ENCODE data around the gene VPS39.
"Not testable (repeated sequence)": the region's sequence is repeated elsewhere in the genome, so short reads cannot be mapped to it uniquely, and the experiment has no call there.

VPS39 gene, protein sequence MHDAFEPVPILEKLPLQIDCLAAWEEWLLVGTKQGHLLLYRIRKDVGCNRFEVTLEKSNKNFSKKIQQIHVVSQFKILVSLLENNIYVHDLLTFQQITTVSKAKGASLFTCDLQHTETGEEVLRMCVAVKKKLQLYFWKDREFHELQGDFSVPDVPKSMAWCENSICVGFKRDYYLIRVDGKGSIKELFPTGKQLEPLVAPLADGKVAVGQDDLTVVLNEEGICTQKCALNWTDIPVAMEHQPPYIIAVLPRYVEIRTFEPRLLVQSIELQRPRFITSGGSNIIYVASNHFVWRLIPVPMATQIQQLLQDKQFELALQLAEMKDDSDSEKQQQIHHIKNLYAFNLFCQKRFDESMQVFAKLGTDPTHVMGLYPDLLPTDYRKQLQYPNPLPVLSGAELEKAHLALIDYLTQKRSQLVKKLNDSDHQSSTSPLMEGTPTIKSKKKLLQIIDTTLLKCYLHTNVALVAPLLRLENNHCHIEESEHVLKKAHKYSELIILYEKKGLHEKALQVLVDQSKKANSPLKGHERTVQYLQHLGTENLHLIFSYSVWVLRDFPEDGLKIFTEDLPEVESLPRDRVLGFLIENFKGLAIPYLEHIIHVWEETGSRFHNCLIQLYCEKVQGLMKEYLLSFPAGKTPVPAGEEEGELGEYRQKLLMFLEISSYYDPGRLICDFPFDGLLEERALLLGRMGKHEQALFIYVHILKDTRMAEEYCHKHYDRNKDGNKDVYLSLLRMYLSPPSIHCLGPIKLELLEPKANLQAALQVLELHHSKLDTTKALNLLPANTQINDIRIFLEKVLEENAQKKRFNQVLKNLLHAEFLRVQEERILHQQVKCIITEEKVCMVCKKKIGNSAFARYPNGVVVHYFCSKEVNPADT

DNA sequence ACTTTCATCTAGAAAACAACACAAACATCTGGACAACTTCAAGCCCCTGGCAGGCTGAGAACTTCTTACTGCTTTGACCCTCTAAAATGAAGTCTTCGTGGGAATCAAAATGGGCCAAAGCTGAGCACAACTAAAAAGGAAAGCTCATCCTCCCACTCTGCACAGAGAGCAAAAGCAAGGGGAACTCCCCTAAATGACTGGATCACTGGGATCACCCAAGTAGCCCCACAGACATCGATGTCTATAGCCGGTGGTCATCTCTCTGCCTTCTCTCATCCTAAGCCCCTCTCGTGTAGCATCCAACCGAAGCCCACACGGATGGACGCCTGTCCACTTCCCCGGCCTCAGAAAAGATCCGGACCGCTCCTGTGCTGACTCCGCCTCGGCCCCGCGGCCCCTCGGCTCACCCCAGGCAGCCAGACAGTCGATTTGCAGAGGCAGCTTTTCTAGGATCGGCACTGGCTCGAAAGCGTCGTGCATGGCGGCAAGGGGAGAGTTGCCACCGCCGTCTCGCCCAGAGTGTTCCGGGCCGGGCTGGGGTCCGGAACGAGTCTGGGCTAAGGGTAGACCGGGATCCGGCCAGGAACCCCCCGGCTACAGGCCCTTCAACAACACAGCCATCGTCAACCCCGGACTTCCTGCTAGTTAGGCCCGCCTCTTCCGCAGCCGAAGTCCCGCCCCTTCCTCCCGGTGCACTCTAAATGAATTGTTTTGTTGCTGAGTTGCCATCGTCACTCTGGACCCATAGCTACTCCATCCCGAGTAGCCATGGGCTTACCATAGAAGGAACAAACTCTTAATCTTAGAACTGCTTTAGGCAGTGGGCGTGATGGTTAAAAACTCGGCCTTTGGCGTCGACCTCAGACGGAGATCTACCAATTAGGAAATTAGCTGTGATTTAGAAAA is at the start of gene VPS39:
Gene VPS39 (minus strand): TSS at position 631 of the 906 bp plus-strand sequence. CDS start 151 bp downstream, at position 480.
- DNase-seq, result peak; percentile 83 to 86

DNA sequence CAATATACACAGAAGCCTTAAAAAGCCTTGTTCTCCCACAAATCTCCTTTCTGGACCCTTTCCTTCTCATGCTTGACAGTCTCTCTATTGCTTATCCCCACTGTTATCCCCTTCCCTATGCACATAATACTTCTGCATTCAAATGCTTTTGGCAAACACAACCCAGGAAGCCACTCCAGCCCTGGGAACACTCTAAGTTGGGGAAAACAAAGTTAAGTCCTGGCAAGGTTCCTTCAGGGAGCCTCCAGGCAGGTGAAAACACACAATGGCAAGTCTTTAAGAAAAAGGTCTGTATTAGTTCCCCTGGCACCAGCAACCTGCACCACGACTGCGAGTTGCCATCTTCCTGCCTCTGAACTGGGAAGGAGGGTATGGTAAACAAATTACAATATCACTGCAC is 45.2 kb upstream of the VPS39 start:
- DNase-seq, result no peak

DNA sequence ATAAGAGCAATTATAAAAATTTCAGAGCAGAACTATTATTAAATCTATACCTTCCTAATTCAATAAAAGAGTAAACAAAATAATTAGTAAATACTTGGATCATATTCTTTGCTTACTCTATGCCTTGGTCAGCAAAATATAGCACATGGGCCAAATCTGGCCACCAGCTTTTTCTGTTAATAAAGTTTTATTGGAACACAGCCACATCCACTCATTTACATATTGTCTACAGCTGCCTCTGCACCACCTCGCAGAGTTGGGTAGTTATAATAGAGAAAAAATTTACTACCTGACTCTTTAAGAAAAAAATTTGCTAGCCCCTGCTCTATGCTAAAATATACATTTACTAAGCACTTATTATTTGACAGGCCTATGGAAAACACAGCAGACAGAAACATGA is 32.7 kb upstream of the VPS39 start:
- DNase-seq, result no peak

DNA sequence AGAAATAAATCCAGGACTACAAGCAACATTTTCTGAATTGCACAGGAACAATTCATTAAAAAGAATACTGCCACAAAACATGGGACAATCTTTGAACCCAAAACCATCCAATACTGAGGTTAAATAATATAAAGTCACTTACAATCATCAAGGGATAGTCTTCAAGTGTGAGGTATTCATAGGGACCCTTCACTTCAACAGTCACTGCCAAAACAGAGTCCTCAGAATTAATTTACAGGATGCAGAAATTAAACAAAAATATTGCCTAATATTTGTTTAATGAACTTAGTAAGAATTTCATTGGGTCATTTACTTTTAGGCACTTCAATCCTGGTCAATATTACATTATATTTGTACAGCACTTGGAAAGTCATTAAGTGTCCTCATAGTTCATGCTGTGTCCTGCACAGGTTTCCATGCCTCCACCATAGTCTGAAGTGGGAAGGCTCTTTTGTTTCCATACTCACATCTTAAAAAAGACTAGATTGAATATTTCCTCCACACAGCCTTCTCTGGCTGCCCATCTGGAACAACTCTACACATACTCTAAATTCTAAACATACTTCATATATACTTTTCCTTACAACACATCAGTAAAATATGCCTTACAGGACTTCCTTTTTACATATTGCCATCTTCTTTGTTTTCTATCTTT is 31.6 kb upstream of the VPS39 start:
- no peak for DNase-seq

DNA sequence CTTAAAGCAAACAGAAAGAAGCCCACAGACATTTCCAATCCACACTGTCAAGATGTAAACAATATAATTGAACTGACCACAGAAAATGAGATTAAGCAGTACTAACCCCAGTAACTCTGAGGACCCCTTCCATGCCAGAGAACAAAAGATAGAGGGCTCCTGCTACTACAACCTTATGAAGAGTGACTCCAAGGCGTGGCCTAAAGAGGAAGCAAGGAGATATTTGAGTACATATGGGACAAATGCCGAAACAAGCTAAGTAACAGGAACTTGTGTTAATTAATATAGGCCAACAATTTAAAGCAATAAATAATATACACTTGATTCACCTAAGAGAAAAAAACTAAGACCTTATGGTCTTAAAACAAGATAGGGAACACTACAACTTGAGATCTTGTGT is 25.0 kb upstream of the VPS39 start:
- no peak for DNase-seq

DNA sequence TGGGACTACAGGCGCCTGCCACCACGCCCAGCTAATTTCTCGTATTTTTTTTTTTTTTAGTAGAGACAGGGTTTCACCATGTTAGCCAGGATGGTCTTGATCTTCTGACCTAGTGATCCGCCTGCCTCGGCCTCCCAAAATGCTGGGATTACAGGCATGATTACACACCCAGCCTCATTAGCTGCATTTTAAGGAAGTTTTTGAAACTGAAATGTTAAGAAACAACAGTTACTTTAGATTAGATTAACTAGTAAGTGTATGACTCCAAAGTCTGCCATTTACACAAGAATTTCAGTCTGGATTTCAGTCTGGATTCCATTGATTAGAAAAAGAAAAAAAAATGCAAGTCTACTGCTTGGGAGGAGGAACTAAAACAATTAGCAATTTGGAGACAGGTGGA is 24.5 kb upstream of the VPS39 start:
- no peak for DNase-seq

DNA sequence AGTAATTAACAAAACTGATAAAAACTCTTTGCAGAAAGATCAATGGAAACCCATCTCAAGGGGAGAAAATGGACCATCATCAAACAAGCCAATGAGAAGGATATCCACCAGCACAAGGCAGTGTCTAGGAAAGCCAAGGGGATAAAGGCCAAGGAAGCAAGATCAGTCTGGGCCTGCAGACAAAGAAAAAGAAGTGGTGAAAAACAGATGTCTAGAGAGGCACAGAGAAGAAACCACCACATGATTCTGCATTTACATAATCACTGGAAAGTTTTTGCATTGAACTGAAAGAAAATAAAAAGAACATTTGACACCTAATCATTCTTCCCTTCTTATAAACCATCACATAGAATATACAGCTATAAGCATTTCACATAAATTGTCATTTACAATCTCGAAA is 23.0 kb upstream of the VPS39 start:
- no peak for DNase-seq

DNA sequence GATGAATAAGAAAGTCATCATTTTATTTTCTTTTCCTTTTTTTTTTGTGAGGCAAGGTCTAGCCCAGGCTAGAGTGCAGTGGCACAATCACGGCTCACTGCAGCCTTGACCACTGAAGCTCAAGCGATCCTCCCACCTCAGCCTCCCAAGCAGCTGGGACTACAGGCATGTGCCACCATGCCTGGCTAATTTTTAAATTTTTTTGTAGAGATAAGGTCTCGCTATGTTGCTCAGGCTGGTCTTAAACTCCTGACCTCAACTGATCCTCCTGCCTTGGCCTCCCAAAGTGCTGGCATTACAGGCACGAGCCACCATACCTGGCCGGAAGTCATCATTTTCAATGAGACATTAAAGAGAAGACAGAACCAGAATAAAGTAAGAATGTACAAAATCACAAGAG is 20.9 kb upstream of the VPS39 start:
- not testable (repeated sequence) for DNase-seq

DNA sequence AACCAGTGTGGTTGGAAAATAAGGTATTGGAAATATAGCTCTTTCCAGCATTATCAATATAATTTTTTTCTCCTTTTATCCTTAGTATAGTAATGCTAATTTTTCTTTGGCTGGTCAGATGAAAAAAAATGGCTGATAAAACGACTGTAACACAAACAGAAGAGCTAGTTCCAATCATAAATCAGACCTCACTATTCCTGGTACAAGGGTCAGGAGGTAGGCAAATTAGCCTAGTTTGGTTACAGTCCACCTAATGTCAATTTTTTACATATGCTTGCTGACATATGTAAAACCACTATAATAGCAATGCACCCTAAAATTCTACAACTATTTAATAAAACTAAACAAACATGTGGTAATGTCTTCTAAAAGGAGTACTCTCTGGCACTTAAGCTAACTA is 19.9 kb upstream of the VPS39 start:
- DNase-seq, result no peak

DNA sequence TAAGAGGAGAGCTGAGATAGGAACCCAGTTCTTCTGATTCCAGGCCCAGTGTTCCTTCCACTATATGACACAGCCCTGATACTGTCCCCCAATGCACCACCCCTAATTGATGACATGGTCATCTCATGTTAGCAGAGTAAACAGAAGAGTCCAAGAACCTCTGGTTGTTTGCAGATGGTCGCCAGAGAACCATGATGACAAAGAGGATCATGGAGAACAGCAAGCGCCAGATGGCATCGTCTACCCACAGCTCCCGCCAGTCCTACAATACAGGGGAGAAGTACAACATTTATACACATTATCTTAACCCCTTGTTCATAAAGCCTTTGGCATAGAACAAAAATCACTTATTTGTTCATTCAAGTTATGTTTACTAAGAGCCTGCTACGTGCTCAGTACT is 18.5 kb upstream of the VPS39 start:
- DNase-seq, result no peak

DNA sequence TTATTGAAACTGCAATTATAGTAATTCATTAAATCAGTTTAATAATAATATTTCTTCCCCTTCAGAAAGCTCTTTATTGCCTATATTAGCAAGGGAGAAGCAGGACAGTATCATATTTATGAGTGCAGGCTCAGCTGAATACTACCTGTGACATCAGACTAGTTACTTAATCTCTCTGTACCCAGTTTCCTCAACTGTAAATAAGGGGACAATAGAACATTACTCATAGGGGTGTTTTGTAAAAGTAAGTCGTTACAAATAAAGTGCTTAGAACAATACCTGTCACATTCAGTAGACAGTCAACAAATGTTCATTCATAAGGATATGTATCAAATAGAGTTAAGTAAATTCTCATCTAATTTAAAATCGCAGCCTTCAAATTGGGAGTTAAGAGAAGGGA is 12.1 kb upstream of the VPS39 start:
- DNase-seq, result no peak

DNA sequence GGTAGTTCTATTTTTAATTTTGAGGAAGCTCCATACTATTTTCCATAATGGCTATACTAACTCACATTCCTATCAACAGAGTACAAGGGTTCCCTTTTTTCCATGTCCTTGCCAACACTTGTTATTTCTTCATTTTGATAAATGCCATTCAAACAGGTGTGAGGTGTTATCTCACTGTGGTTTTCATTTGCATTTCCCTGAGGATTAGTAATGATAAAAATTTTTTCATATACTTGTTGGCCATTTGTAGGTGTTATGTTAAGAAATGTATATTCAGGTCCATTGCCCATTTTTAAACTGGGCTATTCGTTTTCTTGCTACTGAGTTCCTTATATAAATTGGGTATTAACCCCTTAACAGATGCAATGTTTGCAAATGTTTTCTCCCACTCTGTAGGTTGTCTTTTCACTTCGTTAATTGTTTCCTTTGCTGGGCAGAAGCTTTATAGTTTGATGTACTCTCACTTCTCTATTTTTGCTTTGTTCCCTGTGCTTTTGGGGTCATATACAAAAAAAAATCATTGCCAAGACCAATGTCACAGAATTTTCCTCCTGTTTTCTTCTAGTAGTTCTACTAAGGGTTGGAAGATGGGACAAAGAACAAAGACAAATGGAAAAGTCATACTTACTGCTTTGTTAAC is 11.0 kb upstream of the VPS39 start:
- no peak for DNase-seq

DNA sequence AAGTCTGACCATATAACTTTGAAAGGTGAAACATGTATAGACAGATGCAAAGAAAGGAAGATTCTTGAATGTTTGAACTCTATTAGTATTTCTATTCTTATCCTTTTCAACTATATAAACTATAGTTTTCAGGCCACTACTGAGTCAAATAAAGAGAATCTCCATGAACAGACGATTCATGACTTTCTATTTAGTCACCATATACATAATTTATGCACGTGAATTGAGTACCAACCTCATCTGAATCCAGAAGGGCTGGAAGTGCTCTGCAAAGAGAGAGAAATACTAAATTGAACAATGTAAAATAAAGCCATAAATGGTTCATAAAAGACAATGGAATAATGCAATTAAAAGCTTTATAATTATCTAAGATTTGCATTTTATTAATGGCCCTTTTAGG is 9.5 kb upstream of the VPS39 start:
- no peak for DNase-seq

DNA sequence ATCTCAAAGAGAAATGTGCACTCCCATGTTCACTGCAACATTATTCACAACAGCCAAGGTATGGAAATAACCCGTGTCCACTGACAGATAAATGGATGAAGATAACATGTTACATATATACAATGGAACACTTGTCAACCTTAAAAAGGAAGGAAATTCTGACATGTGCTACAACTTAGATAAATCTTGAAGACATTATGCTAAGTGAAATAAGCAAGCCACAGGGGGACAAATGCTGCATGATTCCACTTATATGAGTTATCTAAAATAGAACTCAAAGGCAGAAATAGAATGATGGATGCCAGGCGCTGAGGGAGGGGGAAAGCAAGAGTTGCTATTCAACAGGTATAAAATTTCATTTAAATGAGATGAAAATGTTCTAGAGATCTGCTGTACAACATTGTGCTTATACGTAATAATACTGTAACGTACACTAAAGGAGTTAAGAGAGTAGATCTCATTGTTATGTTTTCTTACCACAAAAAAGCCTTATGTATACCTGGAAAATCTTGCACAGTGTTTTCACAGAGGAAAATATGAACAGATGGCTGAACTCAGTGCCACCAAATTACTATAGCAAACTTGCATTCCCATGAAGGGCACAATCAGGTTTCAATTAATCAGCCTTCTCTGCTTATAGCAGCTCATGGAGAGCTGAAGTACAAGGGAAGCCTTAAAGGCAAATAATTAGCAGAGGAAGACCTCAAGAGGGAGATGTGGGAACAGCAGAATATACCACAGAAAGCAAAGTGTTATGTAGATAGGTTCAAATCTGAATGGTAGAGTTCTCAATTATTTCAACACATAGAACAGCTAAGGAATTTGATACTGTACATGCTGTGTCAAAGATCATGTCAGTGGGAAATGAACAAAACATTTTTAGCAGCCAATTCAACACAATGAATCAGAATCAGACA is 8.1 kb upstream of the VPS39 start:
- no peak for DNase-seq

DNA sequence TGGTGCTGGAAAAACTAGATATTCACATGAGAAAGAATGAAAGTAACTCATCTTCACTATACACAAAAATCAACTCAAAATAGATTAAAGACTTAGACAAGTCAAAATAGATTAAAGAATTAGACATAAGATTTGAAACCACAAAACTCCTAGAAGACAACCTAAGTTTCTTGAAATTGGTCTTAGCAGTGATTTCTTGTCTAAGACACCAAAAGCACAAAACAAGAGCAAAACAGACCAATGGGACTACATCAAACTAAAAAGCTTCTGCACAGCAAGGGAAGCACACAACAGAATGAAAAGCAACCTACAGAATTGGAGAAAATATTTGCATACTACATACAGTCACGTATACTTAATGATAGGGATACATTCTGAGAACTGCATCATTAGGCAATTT is 6.5 kb upstream of the VPS39 start:
- DNase-seq, result no peak

DNA sequence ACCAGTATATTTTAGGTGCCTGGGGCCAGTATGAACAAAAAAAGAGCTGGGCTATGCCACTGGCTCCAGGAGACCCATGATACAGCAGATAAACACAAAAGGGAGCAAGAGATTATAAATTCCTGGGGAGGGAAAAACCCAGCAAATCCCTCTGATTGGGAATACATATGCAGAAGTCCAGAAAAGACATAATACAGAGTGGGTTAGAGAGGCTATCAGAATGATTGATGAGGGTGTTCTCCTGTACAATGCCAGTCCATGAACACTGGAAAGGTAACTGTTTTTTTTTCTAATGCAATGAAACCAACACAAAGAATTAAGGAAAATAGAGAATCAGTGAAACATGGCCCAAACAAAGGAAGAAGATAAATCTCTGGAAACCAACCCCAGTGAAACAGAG is 5.4 kb upstream of the VPS39 start:
- no peak for DNase-seq

DNA sequence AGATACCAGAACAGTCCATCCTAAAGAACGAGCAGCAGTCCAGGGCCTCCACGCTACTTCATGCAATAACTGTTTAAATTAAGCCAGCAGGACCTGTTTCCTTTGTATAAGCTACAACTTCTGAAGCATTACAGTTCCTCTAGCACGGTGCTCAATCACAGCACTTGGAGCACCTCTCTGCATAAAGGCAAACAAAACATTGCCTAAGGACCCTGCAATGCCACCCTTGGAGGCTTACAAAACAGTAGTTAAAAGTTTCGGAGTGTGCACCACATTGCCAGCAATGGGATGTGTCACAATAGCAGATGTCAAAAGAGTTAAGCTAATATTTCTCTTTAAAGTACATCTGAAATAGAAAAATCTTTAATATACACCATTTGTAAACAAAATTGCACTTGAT is 2.6 kb upstream of the VPS39 start:
- no peak for DNase-seq

DNA sequence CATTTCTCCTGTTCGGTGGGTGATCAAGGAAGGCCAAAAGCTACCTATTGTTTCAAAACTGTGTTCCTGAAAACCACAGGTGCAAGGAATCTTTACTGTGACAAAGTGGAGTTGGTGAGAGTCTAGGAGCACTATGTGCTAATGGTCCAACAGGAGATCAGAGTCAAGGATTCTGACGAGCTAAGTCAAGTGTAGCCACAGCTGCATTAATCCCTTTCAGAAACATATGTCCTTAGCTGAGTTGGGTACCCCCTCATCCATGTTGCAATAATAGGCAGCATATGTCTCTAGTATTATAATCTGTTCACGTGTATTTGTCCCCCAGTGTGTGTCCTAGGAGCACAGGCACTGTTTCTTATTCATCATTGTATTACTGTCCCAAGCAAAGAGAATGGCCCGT is 1.7 kb downstream of the VPS39 start:
- DNase-seq, result no peak

DNA sequence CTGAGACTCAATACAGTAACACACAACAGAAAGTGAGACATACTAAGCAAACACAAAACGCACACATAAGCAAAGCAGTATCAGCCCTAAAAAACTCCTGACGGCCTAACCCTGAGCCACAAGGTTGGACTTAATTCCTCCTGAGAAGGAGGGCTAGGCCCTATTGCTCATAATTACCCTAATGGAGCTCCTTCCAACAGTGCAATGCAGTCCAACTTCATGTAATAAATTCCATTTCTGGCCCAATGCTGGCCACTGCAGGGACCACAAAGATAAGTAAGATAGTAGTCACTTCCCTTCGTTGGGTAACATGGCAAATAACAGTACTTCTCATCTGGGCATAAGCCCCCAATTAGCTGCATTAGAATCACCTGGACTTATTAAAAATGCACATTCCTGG is 4.2 kb downstream of the VPS39 start:
- DNase-seq, result no peak

DNA sequence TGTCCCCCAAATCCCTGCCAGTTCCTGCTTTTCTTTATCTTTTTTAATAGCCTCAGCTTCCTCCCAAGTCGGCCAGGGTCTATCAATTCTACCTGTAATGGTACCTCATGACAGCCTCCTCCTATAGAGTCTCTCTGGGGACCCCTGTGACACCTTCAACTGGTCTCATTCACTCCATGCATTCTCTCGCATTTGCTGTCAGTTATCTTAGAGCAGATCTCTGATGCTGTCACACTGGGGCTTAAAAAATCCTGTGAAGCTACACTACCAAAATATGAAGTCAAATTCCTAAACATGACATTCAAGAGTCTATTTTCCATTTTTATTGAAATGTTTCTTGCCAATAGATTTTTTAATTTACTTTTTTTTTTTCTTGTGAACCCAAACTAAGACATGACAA is 5.5 kb downstream of the VPS39 start:
- no peak for DNase-seq

DNA sequence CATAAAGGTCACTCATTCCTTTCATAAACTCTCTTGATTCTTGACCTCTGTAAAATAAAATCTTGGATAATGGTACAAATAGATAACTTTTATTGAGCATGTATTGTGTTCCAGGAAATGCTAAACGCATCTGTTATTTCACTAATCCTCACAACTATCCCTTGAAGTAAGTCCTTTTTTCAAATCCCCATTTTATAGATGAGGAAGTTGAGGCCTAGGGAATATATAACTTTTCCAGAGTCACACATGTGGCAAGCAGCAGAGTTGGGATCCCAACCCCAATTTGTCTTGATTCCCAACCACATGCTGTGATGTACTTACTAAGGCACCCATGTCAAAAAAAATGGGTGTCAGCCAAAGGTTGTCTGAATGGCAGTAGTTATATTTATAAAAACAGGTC is 6.3 kb downstream of the VPS39 start:
- DNase-seq, result no peak
